CD14-positive monocyte (primary cell): ENCODE measurements around the gene COQ8B. TPM values are rescaled to one million over a fixed set of nuclear protein-coding genes. Genes with fewer than 3 reads are reported as not detected.
A peak's percentile ranks its signal among the peaks of the same experiment; 100 is the strongest.
"Not testable (repeated sequence)": the region's sequence is repeated elsewhere in the genome, so short reads cannot be mapped to it uniquely, and the experiment has no call there.

Experiments
- DNase-seq, 3 donors: peaks; one replicate each; pipeline ENCODE4 v3.0.0-alpha.2; 2011 to 2022
- H2AFZ ChIP-seq: 2 replicates; pipeline ENCODE4 v1.6.0; 2012; ENCODE audit warnings: mild to moderate bottlenecking, low read depth, low read length, inconsistent platforms; ENCODE audit not compliant: insufficient read depth, poor library complexity, severe bottlenecking
- H3K27ac ChIP-seq, 2 donors: 1 replicate in 1 of 2; 2 replicates in 1 of 2; pipeline ENCODE4 v1.5.1; 2012 to 2013; ENCODE audit warnings: low read length in 2 of 2, control low read depth in 1 of 2, inconsistent platforms in 1 of 2, low read depth in 1 of 2, mild to moderate bottlenecking in 1 of 2
- H3K27me3 ChIP-seq, 2 donors: one replicate each; pipeline versions ENCODE4 v1.6.0 to v1.6.1; 2011 to 2013; ENCODE audit warnings: low read length in 2 of 2; ENCODE audit not compliant: control insufficient read depth in 2 of 2, insufficient read depth in 2 of 2
- H3K36me3 ChIP-seq, 2 donors: replicated peaks in 1 of 2; 1 replicate in 1 of 2; 2 replicates in 1 of 2; pipeline versions ENCODE4 v1.5.1 to v1.6.1; 2012 to 2013; ENCODE audit warnings: low read length in 2 of 2, control low read depth in 1 of 2, inconsistent platforms in 1 of 2, mild to moderate bottlenecking in 1 of 2; ENCODE audit not compliant: insufficient read depth in 2 of 2, control insufficient read depth in 1 of 2
- H3K4me1 ChIP-seq, 2 donors: 1 replicate in 1 of 2; 2 replicates in 1 of 2; pipeline versions ENCODE4 v1.5.1 to v1.6.1; 2012 to 2013; ENCODE audit warnings: low read length in 2 of 2, control low read depth in 1 of 2, inconsistent platforms in 1 of 2, mild to moderate bottlenecking in 1 of 2, moderate library complexity in 1 of 2; ENCODE audit not compliant: insufficient read depth in 2 of 2, control insufficient read depth in 1 of 2
- H3K4me2 ChIP-seq: replicated peaks from 2 replicates; pipeline ENCODE3; 2012; ENCODE audit warnings: low read length, moderate library complexity, mild to moderate bottlenecking; ENCODE audit not compliant: poor library complexity, severe bottlenecking; ENCODE audit errors: extremely low read depth
- H3K4me3 ChIP-seq, 3 experiments: fragments of 200-600 bp in 1 of 3; sonication (generic) in 1 of 3; replicated peaks in 1 of 3; 1 replicate in 2 of 3; 2 replicates in 1 of 3; pipeline ENCODE4 v1.5.1; 2011 to 2013; ENCODE audit warnings: low read length in 3 of 3, mild to moderate bottlenecking in 3 of 3, control low read depth in 2 of 3, low read depth in 2 of 3, inconsistent platforms in 1 of 3, moderate library complexity in 1 of 3
- H3K79me2 ChIP-seq: 2 replicates; pipeline ENCODE4 v1.6.0; 2012; ENCODE audit warnings: mild to moderate bottlenecking, control low read depth, inconsistent platforms, low read length, moderate library complexity; ENCODE audit not compliant: insufficient read depth
- H3K9ac ChIP-seq: 2 replicates; pipeline ENCODE4 v1.6.0; 2017; ENCODE audit warnings: low read length, mild to moderate bottlenecking; ENCODE audit not compliant: insufficient read depth, poor library complexity, severe bottlenecking
- H3K9me3 ChIP-seq, 2 donors: replicated peaks in 1 of 2; 1 replicate in 1 of 2; 2 replicates in 1 of 2; pipeline versions ENCODE4 v1.5.1 to v1.6.1; 2012 to 2013; ENCODE audit warnings: low read length in 2 of 2, control low read depth in 1 of 2; ENCODE audit not compliant: control insufficient read depth in 1 of 2, insufficient read depth in 1 of 2
- H4K20me1 ChIP-seq: 2 replicates; pipeline ENCODE4 v1.6.0; 2012; ENCODE audit warnings: mild to moderate bottlenecking, low read length, control low read depth, moderate library complexity; ENCODE audit not compliant: insufficient read depth
- H3K27ac Mint-ChIP-seq, 7 donors: one replicate each; pipeline ENCODE4 v1.8.0; 2020; ENCODE audit warnings: mild to moderate bottlenecking in 7 of 7, mixed read lengths in 7 of 7, moderate library complexity in 6 of 7, inconsistent platforms in 2 of 7
- H3K27me3 Mint-ChIP-seq, 3 donors: one replicate each; pipeline ENCODE4 v1.8.0; 2021 to 2022; ENCODE audit warnings: low read depth in 3 of 3, mild to moderate bottlenecking in 3 of 3, mixed read lengths in 3 of 3, moderate library complexity in 3 of 3, inconsistent platforms in 1 of 3
- H3K36me3 Mint-ChIP-seq, 2 donors: one replicate each; pipeline ENCODE4 v1.8.0; 2020; ENCODE audit warnings: mixed read lengths in 2 of 2, inconsistent platforms in 1 of 2, mild to moderate bottlenecking in 1 of 2
- H3K4me1 Mint-ChIP-seq: one replicate; pipeline ENCODE4 v1.8.0; 2020; ENCODE audit warnings: mild to moderate bottlenecking, mixed read lengths
- H3K4me3 Mint-ChIP-seq, 2 donors: one replicate each; pipeline ENCODE4 v1.8.0; 2020; ENCODE audit warnings: mild to moderate bottlenecking in 2 of 2, mixed read lengths in 2 of 2, moderate library complexity in 1 of 2
- H3K9me3 Mint-ChIP-seq, 7 donors: one replicate each; pipeline ENCODE4 v1.8.0; 2020 to 2022; ENCODE audit warnings: mixed read lengths in 7 of 7, mild to moderate bottlenecking in 6 of 7, moderate library complexity in 6 of 7, inconsistent platforms in 2 of 7
- CTCF ChIP-seq: fragments of 200-600 bp; IDR thresholded peaks from one replicate; pipeline ENCODE4 v1.8.0; 2022; ENCODE audit warnings: antibody characterized with exemption, mild to moderate bottlenecking
- WGBS: methylation state at CpG from one replicate; pipeline ENCODE4 v1.1.5; 2013; ENCODE audit warnings: missing lambda C conversion rate; ENCODE audit not compliant: insufficient coverage; 5-methylcytosine and 5-hydroxymethylcytosine counted together
- intact Hi-C, 2 donors: fragments of 100-400 bp; cut with micrococcal nuclease; formaldehyde crosslinking; loops; one replicate each; pipeline versions ENCODE4 v1.15.0 to v1.15.1; 2023
- polyA minus RNA-seq: library from RNA; depleted of rRNA, polyadenylated mRNA; stranded (reverse); fragments of >200 nt; gene quantifications from 2 replicates; pipeline ENCODE4 v1.2.3, GENCODE V29; 2012
- polyA plus RNA-seq, 3 donors: library from polyadenylated mRNA; depleted of rRNA in 1 of 3; unstranded in 2 of 3; stranded (reverse) in 1 of 3; fragments of 300-500 nt in 2 of 3; fragments of >200 nt in 1 of 3; fragmentation: Illumina TruSeq in 2 of 3; gene quantifications; 1 replicate in 2 of 3; 2 replicates in 1 of 3; pipeline ENCODE4 v1.2.3, GENCODE V29; 2012 to 2021
- total RNA-seq, 12 experiments: library from RNA in 1 of 12; stranded (reverse) in 1 of 12; fragments of 120-200 nt in 1 of 12; gene quantifications; one replicate each; pipeline ENCODE4 v1.2.4 and lab custom pipeline; 2013 to 2026; ENCODE audit warnings: mixed read lengths in 6 of 12, inconsistent platforms in 1 of 12

Gene COQ8B
- 24.2 TPM for total RNA-seq (2013)
- 10 to 100 TPM; 16.0 to 44.0 (median 23.4) TPM for polyA plus RNA-seq
- polyA minus RNA-seq, result 24.5 and 24.8 TPM in 2 replicates
- total RNA-seq (lab: John Stamatoyannopoulos, UW), result 3.2 to 20.5 (median 15.2) reads per million in 11 experiments

GRCh38 chr19:40716482-40717324, at the start of gene COQ8B, which contains the start of gene ITPKC:
Gene COQ8B, minus strand, starts transcription at chr19:40716886. Its CDS starts 2,254 bp downstream, at chr19:40714632.
Gene ITPKC, plus strand, starts transcription at chr19:40717112. Its CDS starts 24 bp downstream, at chr19:40717136.
- under 1% methylated on average over 62 of the region's 76 CpGs for WGBS
- peak within 1 kb of the TSS; percentile 57 to 91 (median 83) for H3K4me3 ChIP-seq
- peak; percentile 91 to 97 (median 93) for DNase-seq
- H3K79me2 ChIP-seq, result peaks cover 39% of the 10 kb centered on the region
- Mint-ChIP-seq H3K36me3 (peaks cover 13 to 21% of the 10 kb centered on the region in 2 donors), H3K27ac (peak within 1 kb of the TSS; percentile 92 to 98 (median 95)), H3K4me3 (peak within 1 kb of the TSS; percentile 84 to 94), H3K4me1 (peaks cover 75% of the 10 kb centered on the region), H3K27me3 (peaks cover 0 to 6% (median 5%) of the 10 kb centered on the region in 3 donors), H3K9me3 (peaks cover 0 to 3% (median 0%) of the 10 kb centered on the region in 7 donors)
- peaks cover 0 to 7% of the 10 kb centered on the region in 2 donors for H3K36me3 ChIP-seq
- H4K20me1 ChIP-seq, result no peaks in the 10 kb centered on the region
- no peak for TF ChIP-seq CTCF
- peaks cover 60 to 69% of the 10 kb centered on the region in 2 donors for H3K4me1 ChIP-seq
- intact Hi-C loops, result loop anchor here in 1 of 2 donors (1.0 to 2.0 kb wide), 3 partner anchors 25 to 82 kb away; no protein-coding TSS in a partner anchor
- peak within 1 kb of the TSS; percentile 72 to 96 for H3K27ac ChIP-seq
- peak within 1 kb of the TSS; percentile 88 for H3K9ac ChIP-seq
- H3K9me3 ChIP-seq, result no peaks in the 10 kb centered on the region
- no peaks in the 10 kb centered on the region for H3K27me3 ChIP-seq
- peak within 1 kb of the TSS; percentile 96 for H2AFZ ChIP-seq
- peak within 1 kb of the TSS; percentile 87 for H3K4me2 ChIP-seq

- DNase-seq, intact Hi-C loops, H2AFZ ChIP-seq, H3K4me1 ChIP-seq, H3K9me3 ChIP-seq, H3K4me3 Mint-ChIP-seq, H3K27ac ChIP-seq, H3K9ac ChIP-seq, H3K27ac Mint-ChIP-seq, H3K4me2 ChIP-seq, H3K27me3 Mint-ChIP-seq, H3K4me3 ChIP-seq, H3K4me1 Mint-ChIP-seq, H3K27me3 ChIP-seq: not testable (repeated sequence)
- Histone ChIP-seq H3K79me2 (peaks cover 22% of the 10 kb centered on the region), H3K36me3 (peaks cover 49 to 76% of the 10 kb centered on the region in 2 donors), H4K20me1 (peaks cover 42% of the 10 kb centered on the region)
- Mint-ChIP-seq H3K9me3 (peaks cover 0 to 14% (median 4%) of the 10 kb centered on the region in 7 donors), H3K36me3 (peaks cover 63 to 86% of the 10 kb centered on the region in 2 donors)
- WGBS, result 100% methylated on average over 5 of the region's 13 CpGs
Observed at GRCh38 chr19:40766385-40766784, 49.7 kb upstream of the COQ8B start.
